HEK293 (cell line): ENCODE results near the gene TMEM143.
A peak's percentile ranks its signal among the peaks of the same experiment; 100 is the strongest.

ENCODE experiments used
- CTCF ChIA-PET: fragments of 350-600 bp; formaldehyde crosslinking; extraction: SDS; loops from one replicate; lab custom pipeline; 2021; ENCODE audit warnings: antibody characterized with exemption; lab: Yijun Ruan, JAX
- POLR2A ChIA-PET: fragments of 300-600 bp; formaldehyde crosslinking; extraction: SDS; loops from one replicate; lab custom pipeline; 2020; ENCODE audit warnings: antibody characterized with exemption, inconsistent platforms; lab: Yijun Ruan, JAX
- H3K27ac ChIP-seq: fragments of 200-500 bp; sonication (Bioruptor generic); 2 replicates; pipeline ENCODE4 v1.5.1; 2014; ENCODE audit warnings: low read depth, low read length, control low read depth, inconsistent platforms; ENCODE audit errors: extremely low read depth
- H3K36me3 ChIP-seq, 2 experiments: fragments of 200-500 bp in 1 of 2; sonication (Bioruptor generic) in 1 of 2; 1 replicate in 1 of 2; 2 replicates in 1 of 2; pipeline ENCODE4 v1.5.1; 2014 to 2017; ENCODE audit warnings: inconsistent platforms in 2 of 2, low read length in 2 of 2; ENCODE audit not compliant: control insufficient read depth in 2 of 2, insufficient read depth in 1 of 2
- H3K4me1 ChIP-seq: fragments of 200-500 bp; sonication (Bioruptor generic); 2 replicates; pipeline ENCODE4 v1.5.1; 2014; ENCODE audit warnings: mild to moderate bottlenecking, low read length, inconsistent platforms; ENCODE audit not compliant: control insufficient read depth, insufficient read depth
- H3K4me3 ChIP-seq: 2 replicates; pipeline ENCODE4 v1.5.1; 2011; ENCODE audit warnings: low read depth, mild to moderate bottlenecking, control low read depth, low read length, moderate library complexity
- H3K9me3 ChIP-seq: fragments of 200-500 bp; sonication (Bioruptor generic); 2 replicates; pipeline ENCODE4 v1.5.1; 2014; ENCODE audit warnings: low read depth, low read length, inconsistent platforms; ENCODE audit not compliant: control insufficient read depth, insufficient read depth
- ZBTB10 ChIP-seq: fragments of 450-650 bp; formaldehyde crosslinking; IDR thresholded peaks from 2 replicates; pipeline ENCODE4 v1.5.1; 2016; ENCODE audit warnings: missing biosample characterization, missing genetic modification characterization
- ZNF133 ChIP-seq: fragments of 450-650 bp; formaldehyde crosslinking; IDR thresholded peaks from 2 replicates; pipeline ENCODE4 v1.5.1; 2016; ENCODE audit warnings: missing biosample characterization, missing genetic modification characterization
- ZNF223 ChIP-seq: fragments of 450-650 bp; formaldehyde crosslinking; IDR thresholded peaks from 2 replicates; pipeline ENCODE4 v1.5.1; 2016; ENCODE audit warnings: missing biosample characterization, missing genetic modification characterization
- ZNF391 ChIP-seq: fragments of 450-650 bp; formaldehyde crosslinking; IDR thresholded peaks from 2 replicates; pipeline ENCODE4 v1.5.1; 2016; ENCODE audit warnings: low read depth, missing biosample characterization, missing genetic modification characterization, borderline replicate concordance
- ZNF433 ChIP-seq: fragments of 450-650 bp; formaldehyde crosslinking; IDR thresholded peaks from 2 replicates; pipeline ENCODE4 v1.5.1; 2016; ENCODE audit warnings: missing biosample characterization, missing genetic modification characterization, low read depth
- ZNF707 ChIP-seq: fragments of 450-650 bp; formaldehyde crosslinking; IDR thresholded peaks from 2 replicates; pipeline ENCODE4 v1.5.1; 2016; ENCODE audit warnings: missing biosample characterization, missing genetic modification characterization
- ZNF777 ChIP-seq: fragments of 450-650 bp; formaldehyde crosslinking; IDR thresholded peaks from 2 replicates; pipeline ENCODE4 v1.5.1; 2017; ENCODE audit warnings: missing biosample characterization, missing genetic modification characterization, borderline replicate concordance
- ZSCAN30 ChIP-seq: fragments of 450-650 bp; IDR thresholded peaks from 2 replicates; pipeline ENCODE4 v1.5.1; 2018; ENCODE audit warnings: missing biosample characterization, mild to moderate bottlenecking, missing genetic modification characterization, moderate library complexity
- TF ChIP-seq, protein P1 (sequence below): fragments of 450-650 bp; formaldehyde crosslinking; IDR thresholded peaks from 2 replicates; pipeline ENCODE4 v1.5.1; 2016; ENCODE audit warnings: missing biosample characterization, missing genetic modification characterization
- TF ChIP-seq, protein P2 (sequence below): fragments of 450-650 bp; formaldehyde crosslinking; IDR thresholded peaks from 2 replicates; pipeline ENCODE4 v1.5.1; 2016; ENCODE audit warnings: missing biosample characterization, missing genetic modification characterization

TMEM143 gene

GRCh38 chr19:48395170-48395455, 31.4 kb upstream of the TMEM143 start (continued):
- TF ChIP-seq, protein P1, sequence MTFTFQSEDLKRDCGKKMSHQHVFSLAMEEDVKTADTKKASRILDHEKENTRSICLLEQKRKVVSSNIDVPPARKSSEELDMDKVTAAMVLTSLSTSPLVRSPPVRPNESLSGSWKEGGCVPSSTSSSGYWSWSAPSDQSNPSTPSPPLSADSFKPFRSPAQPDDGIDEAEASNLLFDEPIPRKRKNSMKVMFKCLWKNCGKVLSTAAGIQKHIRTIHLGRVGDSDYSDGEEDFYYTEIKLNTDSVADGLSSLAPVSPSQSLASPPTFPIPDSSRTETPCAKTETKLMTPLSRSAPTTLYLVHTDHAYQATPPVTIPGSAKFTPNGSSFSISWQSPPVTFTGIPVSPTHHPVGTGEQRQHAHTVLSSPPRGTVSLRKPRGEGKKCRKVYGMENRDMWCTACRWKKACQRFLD (tag by site-specific recombination): no peak
- TF ChIP-seq ZNF777 (tag by site-specific recombination): no peak
- TF ChIP-seq, protein P2, sequence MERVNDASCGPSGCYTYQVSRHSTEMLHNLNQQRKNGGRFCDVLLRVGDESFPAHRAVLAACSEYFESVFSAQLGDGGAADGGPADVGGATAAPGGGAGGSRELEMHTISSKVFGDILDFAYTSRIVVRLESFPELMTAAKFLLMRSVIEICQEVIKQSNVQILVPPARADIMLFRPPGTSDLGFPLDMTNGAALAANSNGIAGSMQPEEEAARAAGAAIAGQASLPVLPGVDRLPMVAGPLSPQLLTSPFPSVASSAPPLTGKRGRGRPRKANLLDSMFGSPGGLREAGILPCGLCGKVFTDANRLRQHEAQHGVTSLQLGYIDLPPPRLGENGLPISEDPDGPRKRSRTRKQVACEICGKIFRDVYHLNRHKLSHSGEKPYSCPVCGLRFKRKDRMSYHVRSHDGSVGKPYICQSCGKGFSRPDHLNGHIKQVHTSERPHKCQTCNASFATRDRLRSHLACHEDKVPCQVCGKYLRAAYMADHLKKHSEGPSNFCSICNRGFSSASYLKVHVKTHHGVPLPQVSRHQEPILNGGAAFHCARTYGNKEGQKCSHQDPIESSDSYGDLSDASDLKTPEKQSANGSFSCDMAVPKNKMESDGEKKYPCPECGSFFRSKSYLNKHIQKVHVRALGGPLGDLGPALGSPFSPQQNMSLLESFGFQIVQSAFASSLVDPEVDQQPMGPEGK: no peak

- Histone ChIP-seq H3K27ac (peak overlapping the region; percentile 22; the same call in 1 of the 2 replicates), H3K4me1 (peaks cover 10% of the 10 kb centered on the region), H3K36me3 (peaks cover under 1% of the 10 kb centered on the region in 2 experiments), H3K9me3 (no peaks in the 10 kb centered on the region), H3K4me3 (no peak overlapping the region)
- TF ChIP-seq, protein P1 (tag by site-specific recombination): no peak
- no peak for TF ChIP-seq ZNF133 (tag by site-specific recombination)
- no peak for TF ChIP-seq ZNF707
- peak; percentile 76; the same call in 1 of the 2 replicates for TF ChIP-seq ZBTB10 (tag by site-specific recombination)
- no peak for TF ChIP-seq ZNF433 (tag by site-specific recombination)
- no peak for TF ChIP-seq ZSCAN30 (tag by site-specific recombination)
- no peak for TF ChIP-seq ZNF223 (tag by site-specific recombination)
- TF ChIP-seq, protein P2: peak; percentile 16; the same call in 1 of the 2 replicates
- no peak for TF ChIP-seq ZNF391 (tag by site-specific recombination)
- ChIA-PET CTCF (interaction anchor here (0.6 to 1.2 kb wide), 5 partner anchors 10 to 370 kb away, joined by 3 to 5 read pairs (median 3); no protein-coding TSS in a partner anchor), POLR2A (interaction anchor here (0.5 to 1.4 kb wide), 2 partner anchors 31 kb away, joined by 3 to 5 read pairs; partner anchors contain the start of genes SYNGR4 and TMEM143)
These were observed 30.8 kb upstream of the TMEM143 start for GRCh38 chr19:48394331-48395169.
